Left ventricle myocardium inferior (tissue), 1 donor: ENCODE measurements around the gene SUFU. TPM values are rescaled to one million over a fixed set of nuclear protein-coding genes. Genes with fewer than 3 reads are reported as not detected.

Experiments
- DNase-seq: peaks from one replicate; pipeline ENCODE4 v3.0.0-alpha.2; 2020
- H3K27ac ChIP-seq: fragments of 200-600 bp; replicated peaks from 2 replicates; pipeline ENCODE4 v1.8.0; 2021
- H3K27me3 ChIP-seq: fragments of 200-600 bp; 2 replicates; pipeline ENCODE4 v1.8.0; 2021; ENCODE audit warnings: low read depth
- H3K36me3 ChIP-seq: fragments of 200-600 bp; 2 replicates; pipeline ENCODE4 v1.8.0; 2021
- H3K4me1 ChIP-seq: fragments of 200-600 bp; 2 replicates; pipeline ENCODE4 v1.8.0; 2021
- H3K4me3 ChIP-seq: fragments of 200-600 bp; 2 replicates; pipeline ENCODE4 v1.8.0; 2021; ENCODE audit warnings: mild to moderate bottlenecking, moderate library complexity
- H3K9me3 ChIP-seq: fragments of 200-600 bp; replicated peaks from 2 replicates; pipeline ENCODE4 v1.8.0; 2021
- intact Hi-C: fragments of 100-400 bp; cut with micrococcal nuclease; formaldehyde crosslinking; loops from one replicate; pipeline ENCODE4 v1.11.0; 2022
- total RNA-seq: library from RNA; stranded (reverse); fragmentation: NEBNext Ultra II Directional; extraction: Animal tissue kit (Norgen Biotek cat#: 25700); gene quantifications from one replicate; pipeline ENCODE4 v1.2.1, GENCODE V29; 2021
- TF ChIP-seq, protein P1 (sequence below): fragments of 200-600 bp; IDR thresholded peaks from 2 replicates; pipeline ENCODE4 v1.8.0; 2021; ENCODE audit warnings: antibody characterized with exemption, mild to moderate bottlenecking, borderline replicate concordance
- donor health status: DM: no; HTN: yes; CAD: no; lungs with severe emphysema.

Gene SUFU
- total RNA-seq, 1 donor from 2014 or later, result 7.9 TPM

DNA sequence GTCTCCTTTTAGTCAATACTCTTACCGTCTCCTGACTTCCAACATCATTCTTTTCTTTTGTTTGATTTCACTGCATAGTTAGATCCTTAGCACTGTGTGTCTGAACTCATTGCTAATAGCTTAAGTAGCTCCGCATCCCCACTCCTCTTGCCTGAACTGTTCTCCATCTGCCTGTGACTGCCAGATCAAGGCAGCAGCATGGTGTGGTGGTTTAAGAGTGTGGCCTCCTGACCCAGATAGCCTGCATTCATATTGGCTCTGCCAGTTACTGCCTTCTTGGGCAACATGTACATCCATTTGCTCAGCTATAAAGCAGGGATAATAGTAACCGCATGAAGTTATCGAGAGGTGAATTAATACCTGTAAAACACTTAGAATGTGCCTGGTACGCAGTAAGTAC lies 50.8 kb downstream of the SUFU start:
- H3K4me3 ChIP-seq, result no peak overlapping the region
- H3K4me1 ChIP-seq, result peaks cover 6% of the 10 kb centered on the region
- TF ChIP-seq, protein P1, sequence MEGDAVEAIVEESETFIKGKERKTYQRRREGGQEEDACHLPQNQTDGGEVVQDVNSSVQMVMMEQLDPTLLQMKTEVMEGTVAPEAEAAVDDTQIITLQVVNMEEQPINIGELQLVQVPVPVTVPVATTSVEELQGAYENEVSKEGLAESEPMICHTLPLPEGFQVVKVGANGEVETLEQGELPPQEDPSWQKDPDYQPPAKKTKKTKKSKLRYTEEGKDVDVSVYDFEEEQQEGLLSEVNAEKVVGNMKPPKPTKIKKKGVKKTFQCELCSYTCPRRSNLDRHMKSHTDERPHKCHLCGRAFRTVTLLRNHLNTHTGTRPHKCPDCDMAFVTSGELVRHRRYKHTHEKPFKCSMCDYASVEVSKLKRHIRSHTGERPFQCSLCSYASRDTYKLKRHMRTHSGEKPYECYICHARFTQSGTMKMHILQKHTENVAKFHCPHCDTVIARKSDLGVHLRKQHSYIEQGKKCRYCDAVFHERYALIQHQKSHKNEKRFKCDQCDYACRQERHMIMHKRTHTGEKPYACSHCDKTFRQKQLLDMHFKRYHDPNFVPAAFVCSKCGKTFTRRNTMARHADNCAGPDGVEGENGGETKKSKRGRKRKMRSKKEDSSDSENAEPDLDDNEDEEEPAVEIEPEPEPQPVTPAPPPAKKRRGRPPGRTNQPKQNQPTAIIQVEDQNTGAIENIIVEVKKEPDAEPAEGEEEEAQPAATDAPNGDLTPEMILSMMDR, result no peak
- no peaks in the 10 kb centered on the region for H3K9me3 ChIP-seq
- intact Hi-C loops, result no loop called here
- DNase-seq, result no peak
- peaks cover 28% of the 10 kb centered on the region for H3K36me3 ChIP-seq
- no peaks in the 10 kb centered on the region for H3K27me3 ChIP-seq
- H3K27ac ChIP-seq, result no peak overlapping the region

DNA sequence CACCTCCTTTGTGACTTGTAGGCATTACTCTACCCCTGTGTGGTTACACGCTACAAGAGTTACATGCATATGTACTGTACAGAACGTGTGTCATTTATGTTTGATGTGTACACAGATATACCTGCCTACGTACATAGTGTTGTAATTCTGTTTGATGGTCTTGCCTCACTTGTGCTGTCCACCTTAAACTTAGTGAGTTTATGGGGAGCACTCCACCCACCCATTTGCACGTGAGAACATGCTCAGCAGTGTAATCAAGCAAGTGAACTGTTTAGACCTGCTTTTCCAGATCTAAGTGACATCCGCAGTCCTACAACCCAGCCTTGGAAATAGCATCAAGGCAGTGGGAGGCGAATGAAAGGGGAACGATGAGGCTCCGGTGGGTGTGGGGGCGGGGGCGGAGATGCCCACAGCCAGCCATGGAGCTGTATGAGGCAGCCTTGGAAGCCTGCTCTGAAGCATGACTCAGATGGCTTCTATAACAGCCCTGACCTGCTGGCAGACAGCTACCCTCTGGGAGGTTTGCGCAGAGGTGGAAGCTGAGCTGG lies 52.1 kb downstream of the SUFU start:
- intact Hi-C loops, result no loop called here
- no peaks in the 10 kb centered on the region for H3K27me3 ChIP-seq
- DNase-seq, result no peak
- TF ChIP-seq, protein P1, result no peak
- peaks cover 15% of the 10 kb centered on the region for H3K36me3 ChIP-seq
- peaks cover 6% of the 10 kb centered on the region for H3K4me1 ChIP-seq
- no peak overlapping the region for H3K4me3 ChIP-seq
- no peaks in the 10 kb centered on the region for H3K9me3 ChIP-seq
- H3K27ac ChIP-seq, result no peak overlapping the region

DNA sequence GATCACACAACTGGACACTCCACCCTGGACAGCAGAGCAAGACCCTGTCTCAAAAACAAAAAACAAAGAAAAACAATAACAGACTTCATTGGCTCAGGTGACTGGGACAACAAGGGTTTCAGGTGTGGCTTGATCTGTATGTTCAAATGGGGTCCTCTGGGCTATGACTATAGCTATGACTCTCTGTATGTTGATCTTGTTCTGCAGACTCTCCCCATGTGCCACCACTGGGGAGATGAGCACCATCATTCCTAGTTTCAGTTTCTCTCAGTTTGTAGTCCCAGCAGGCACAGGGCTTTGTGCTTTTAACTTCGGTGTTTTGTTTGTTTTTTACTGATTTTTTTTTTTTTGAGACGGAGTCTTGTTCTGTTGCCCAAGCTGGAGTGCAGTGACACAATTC lies 53.8 kb downstream of the SUFU start:
- no peaks in the 10 kb centered on the region for H3K27me3 ChIP-seq
- TF ChIP-seq, protein P1, result no peak
- H3K9me3 ChIP-seq, result no peaks in the 10 kb centered on the region
- H3K27ac ChIP-seq, result no peak overlapping the region
- no peak overlapping the region for H3K4me3 ChIP-seq
- no peak for DNase-seq
- intact Hi-C loops, result no loop called here
- no peaks in the 10 kb centered on the region for H3K36me3 ChIP-seq
- H3K4me1 ChIP-seq, result peaks cover 6% of the 10 kb centered on the region

DNA sequence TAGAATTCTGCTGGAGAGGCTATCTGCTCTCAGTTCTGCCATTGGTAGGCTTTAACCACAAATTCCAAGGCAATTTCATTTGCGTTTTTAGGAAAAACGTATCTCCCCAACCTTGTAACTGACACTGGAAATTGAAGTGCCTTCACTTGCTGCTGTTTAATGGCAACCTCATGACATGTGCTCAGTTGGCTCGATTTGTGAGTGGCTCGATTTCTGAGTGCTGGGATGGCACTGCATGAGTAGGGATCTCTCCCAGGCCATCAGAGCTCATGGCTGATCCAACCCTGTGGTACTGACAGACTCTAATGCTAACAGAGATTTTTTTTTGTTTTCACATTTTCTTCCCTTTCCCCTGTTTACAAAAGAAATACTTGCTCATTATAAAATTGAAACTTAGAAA lies 56.0 kb downstream of the SUFU start:
- DNase-seq, result no peak
- TF ChIP-seq, protein P1, result no peak
- H3K36me3 ChIP-seq, result no peaks in the 10 kb centered on the region
- peaks cover 6% of the 10 kb centered on the region for H3K4me1 ChIP-seq
- intact Hi-C loops, result no loop called here
- no peaks in the 10 kb centered on the region for H3K9me3 ChIP-seq
- no peak overlapping the region for H3K4me3 ChIP-seq
- H3K27ac ChIP-seq, result no peak overlapping the region
- H3K27me3 ChIP-seq, result no peaks in the 10 kb centered on the region

DNA sequence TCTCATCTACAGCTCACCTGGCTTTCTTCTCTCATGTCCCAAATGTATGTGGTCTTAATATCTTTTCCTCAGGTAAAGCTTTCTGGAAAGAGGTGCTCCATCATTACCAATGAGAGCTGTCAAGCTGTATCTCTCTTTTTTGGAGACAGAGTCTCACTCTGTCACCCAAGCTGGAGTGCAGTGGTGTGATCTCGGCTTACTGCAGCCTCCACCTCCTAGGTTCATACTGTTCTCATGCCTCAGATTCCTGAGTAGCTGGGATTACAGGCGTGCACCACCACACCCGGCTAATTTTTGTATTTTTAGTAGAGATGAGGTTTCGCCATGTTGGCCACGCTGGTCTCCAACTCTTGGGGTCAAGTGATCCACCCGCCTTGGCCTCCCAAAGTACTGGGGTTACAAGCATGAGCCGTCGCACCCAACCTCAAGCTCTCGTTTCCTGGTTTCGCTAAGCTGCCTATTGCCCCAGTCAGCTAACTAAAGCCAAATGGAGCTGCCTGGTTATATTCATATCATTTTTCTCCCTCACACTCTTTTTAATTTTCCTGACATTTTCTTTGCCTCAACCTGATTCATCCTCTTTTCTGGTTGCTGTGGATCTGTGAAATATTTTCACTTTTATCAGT lies 60.5 kb downstream of the SUFU start:
- no peak overlapping the region for H3K4me3 ChIP-seq
- no peaks in the 10 kb centered on the region for H3K27me3 ChIP-seq
- intact Hi-C loops, result no loop called here
- H3K4me1 ChIP-seq, result peaks cover 5% of the 10 kb centered on the region
- H3K9me3 ChIP-seq, result no peaks in the 10 kb centered on the region
- TF ChIP-seq, protein P1, result no peak
- no peaks in the 10 kb centered on the region for H3K36me3 ChIP-seq
- DNase-seq, result no peak
- no peak overlapping the region for H3K27ac ChIP-seq
